ENCODE data around the gene EFNA5.

EFNA5 gene

GRCh38 chr5:107450531-107450930 is 220.2 kb downstream of the EFNA5 start (continued):
- TF ChIP-seq ZNF138 (tag by site-specific recombination; IDR thresholded peaks at IDR 0.05; ENCODE audit: borderline replicate concordance), result no peak

DNA sequence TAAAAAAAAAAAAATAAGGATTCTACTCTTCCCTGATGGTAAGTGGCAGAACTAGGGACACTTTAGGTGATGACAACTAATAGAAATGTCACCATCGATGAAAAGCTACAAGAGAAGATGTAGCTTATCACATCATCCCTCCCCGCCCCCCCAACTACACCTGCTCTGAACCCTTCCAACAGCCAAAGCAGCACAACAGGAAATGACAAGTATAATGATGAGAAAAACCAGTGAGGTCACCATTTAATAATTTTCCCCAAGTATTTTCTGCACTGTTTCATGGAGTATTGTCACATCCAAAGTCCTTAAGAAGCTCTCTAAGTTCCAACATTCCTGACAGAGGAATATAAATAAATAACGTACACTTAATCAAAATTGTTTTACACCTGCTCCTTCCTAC is 221.4 kb downstream of the EFNA5 start:
- POLR2A ChIA-PET, result no interaction called here
- Histone ChIP-seq H3K4me3 (ENCODE audit: low read depth, low read length) (no peak overlapping the region), H3K36me3 (ENCODE audit: control insufficient read depth in 2 of 2, insufficient read depth in 1 of 2, low read length in 2 of 2) (no peaks in the 10 kb centered on the region), H3K27ac (ENCODE audit: extremely low read depth, low read depth, low read length) (no peak overlapping the region), H3K9me3 (ENCODE audit: control insufficient read depth, insufficient read depth, low read depth, low read length) (no peaks in the 10 kb centered on the region), H3K4me1 (ENCODE audit: control insufficient read depth, insufficient read depth, low read length) (peaks cover 5% of the 10 kb centered on the region; the same call in 1 of the 2 replicates)
- TF ChIP-seq KLF17 (tag by site-specific recombination; IDR thresholded peaks at IDR 0.05), result no peak
- TF ChIP-seq ATF2 (tag by site-specific recombination; IDR thresholded peaks at IDR 0.05; ENCODE audit: low read depth), result 0 out of 2 replicates have a peak, but pooled peaks have one; percentile 24
- CTCF ChIA-PET, result interaction anchor here (0.7 kb wide), 2 partner anchors 30 to 414 kb away, joined by 3 to 6 read pairs; no protein-coding TSS in a partner anchor

GRCh38 chr5:107447587-107447986 is 223.2 kb downstream of the EFNA5 start:
- no peaks in the 10 kb centered on the region for H3K9me3 ChIP-seq (ENCODE audit: control insufficient read depth, insufficient read depth, low read depth, low read length)
- no peak overlapping the region for H3K27ac ChIP-seq (ENCODE audit: extremely low read depth, low read depth, low read length)
- H3K36me3 ChIP-seq (ENCODE audit: control insufficient read depth in 2 of 2, insufficient read depth in 1 of 2, low read length in 2 of 2), result no peaks in the 10 kb centered on the region
- H3K4me1 ChIP-seq (ENCODE audit: control insufficient read depth, insufficient read depth, low read length), result peaks cover 5% of the 10 kb centered on the region; the same call in 1 of the 2 replicates
- POLR2A ChIA-PET, result no interaction called here
- no peak overlapping the region for H3K4me3 ChIP-seq (ENCODE audit: low read depth, low read length)
- TF ChIP-seq PRDM10 (tag by site-specific recombination; IDR thresholded peaks at IDR 0.05), result peak; percentile 97
- TF ChIP-seq, protein P1, sequence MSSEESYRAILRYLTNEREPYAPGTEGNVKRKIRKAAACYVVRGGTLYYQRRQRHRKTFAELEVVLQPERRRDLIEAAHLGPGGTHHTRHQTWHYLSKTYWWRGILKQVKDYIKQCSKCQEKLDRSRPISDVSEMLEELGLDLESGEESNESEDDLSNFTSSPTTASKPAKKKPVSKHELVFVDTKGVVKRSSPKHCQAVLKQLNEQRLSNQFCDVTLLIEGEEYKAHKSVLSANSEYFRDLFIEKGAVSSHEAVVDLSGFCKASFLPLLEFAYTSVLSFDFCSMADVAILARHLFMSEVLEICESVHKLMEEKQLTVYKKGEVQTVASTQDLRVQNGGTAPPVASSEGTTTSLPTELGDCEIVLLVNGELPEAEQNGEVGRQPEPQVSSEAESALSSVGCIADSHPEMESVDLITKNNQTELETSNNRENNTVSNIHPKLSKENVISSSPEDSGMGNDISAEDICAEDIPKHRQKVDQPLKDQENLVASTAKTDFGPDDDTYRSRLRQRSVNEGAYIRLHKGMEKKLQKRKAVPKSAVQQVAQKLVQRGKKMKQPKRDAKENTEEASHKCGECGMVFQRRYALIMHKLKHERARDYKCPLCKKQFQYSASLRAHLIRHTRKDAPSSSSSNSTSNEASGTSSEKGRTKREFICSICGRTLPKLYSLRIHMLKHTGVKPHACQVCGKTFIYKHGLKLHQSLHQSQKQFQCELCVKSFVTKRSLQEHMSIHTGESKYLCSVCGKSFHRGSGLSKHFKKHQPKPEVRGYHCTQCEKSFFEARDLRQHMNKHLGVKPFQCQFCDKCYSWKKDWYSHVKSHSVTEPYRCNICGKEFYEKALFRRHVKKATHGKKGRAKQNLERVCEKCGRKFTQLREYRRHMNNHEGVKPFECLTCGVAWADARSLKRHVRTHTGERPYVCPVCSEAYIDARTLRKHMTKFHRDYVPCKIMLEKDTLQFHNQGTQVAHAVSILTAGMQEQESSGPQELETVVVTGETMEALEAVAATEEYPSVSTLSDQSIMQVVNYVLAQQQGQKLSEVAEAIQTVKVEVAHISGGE (tag by site-specific recombination; conservative IDR thresholded peaks at IDR 0.05; ENCODE audit: low read depth), result no peak
- CTCF ChIA-PET, result no interaction called here

GRCh38 chr5:107446972-107447371 is 223.8 kb downstream of the EFNA5 start:
- Histone ChIP-seq H3K27ac (ENCODE audit: extremely low read depth, low read depth, low read length) (no peak overlapping the region), H3K4me1 (ENCODE audit: control insufficient read depth, insufficient read depth, low read length) (peaks cover 5% of the 10 kb centered on the region; the same call in 1 of the 2 replicates), H3K4me3 (ENCODE audit: low read depth, low read length) (no peak overlapping the region), H3K9me3 (ENCODE audit: control insufficient read depth, insufficient read depth, low read depth, low read length) (no peaks in the 10 kb centered on the region), H3K36me3 (ENCODE audit: control insufficient read depth in 2 of 2, insufficient read depth in 1 of 2, low read length in 2 of 2) (no peaks in the 10 kb centered on the region)
- CTCF ChIA-PET, result no interaction called here
- TF ChIP-seq ZNF791 (tag by site-specific recombination; IDR thresholded peaks at IDR 0.05) (no peak), ZNF423 (tag by site-specific recombination; IDR thresholded peaks at IDR 0.05) (no peak), ZNF18 (tag by site-specific recombination; IDR thresholded peaks at IDR 0.05) (peak; percentile 39; the same call in 1 of the 2 replicates), ZNF274 (IDR thresholded peaks at IDR 0.05; ENCODE audit: low read length) (no peak), ZNF274 (tag by site-specific recombination; IDR thresholded peaks at IDR 0.05; ENCODE audit: borderline replicate concordance) (no peak), ZNF561 (tag by site-specific recombination; IDR thresholded peaks at IDR 0.05; ENCODE audit: borderline replicate concordance) (peak; percentile 52; the same call in 1 of the 2 replicates), ZNF114 (tag by site-specific recombination; IDR thresholded peaks at IDR 0.05) (no peak)
- TF ChIP-seq, protein P2, sequence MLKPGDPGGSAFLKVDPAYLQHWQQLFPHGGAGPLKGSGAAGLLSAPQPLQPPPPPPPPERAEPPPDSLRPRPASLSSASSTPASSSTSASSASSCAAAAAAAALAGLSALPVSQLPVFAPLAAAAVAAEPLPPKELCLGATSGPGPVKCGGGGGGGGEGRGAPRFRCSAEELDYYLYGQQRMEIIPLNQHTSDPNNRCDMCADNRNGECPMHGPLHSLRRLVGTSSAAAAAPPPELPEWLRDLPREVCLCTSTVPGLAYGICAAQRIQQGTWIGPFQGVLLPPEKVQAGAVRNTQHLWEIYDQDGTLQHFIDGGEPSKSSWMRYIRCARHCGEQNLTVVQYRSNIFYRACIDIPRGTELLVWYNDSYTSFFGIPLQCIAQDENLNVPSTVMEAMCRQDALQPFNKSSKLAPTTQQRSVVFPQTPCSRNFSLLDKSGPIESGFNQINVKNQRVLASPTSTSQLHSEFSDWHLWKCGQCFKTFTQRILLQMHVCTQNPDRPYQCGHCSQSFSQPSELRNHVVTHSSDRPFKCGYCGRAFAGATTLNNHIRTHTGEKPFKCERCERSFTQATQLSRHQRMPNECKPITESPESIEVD (tag by site-specific recombination; IDR thresholded peaks at IDR 0.05), result peak; percentile 36; the same call in 1 of the 2 replicates
- POLR2A ChIA-PET, result no interaction called here

All from HEK293 (cell line).